Measurements from ENCODE around the gene MYB.

Gene MYB

GRCh38 chr6:135212020-135212806 lies 31.1 kb downstream of the MYB start:
- no peak overlapping the region; the same call in none of the 2 replicates for H3K4me3 ChIP-seq (ENCODE audit: low read depth, low read length)
- ChIA-PET POLR2A (interaction anchor here (0.6 to 0.7 kb wide), 2 partner anchors 142 to 562 kb away, joined by 3 read pairs; no protein-coding TSS in a partner anchor), CTCF (interaction anchor here (0.8 kb wide), 1 partner anchor 16 kb away, joined by 3 read pairs; no protein-coding TSS in a partner anchor)
- TF ChIP-seq, protein P1, sequence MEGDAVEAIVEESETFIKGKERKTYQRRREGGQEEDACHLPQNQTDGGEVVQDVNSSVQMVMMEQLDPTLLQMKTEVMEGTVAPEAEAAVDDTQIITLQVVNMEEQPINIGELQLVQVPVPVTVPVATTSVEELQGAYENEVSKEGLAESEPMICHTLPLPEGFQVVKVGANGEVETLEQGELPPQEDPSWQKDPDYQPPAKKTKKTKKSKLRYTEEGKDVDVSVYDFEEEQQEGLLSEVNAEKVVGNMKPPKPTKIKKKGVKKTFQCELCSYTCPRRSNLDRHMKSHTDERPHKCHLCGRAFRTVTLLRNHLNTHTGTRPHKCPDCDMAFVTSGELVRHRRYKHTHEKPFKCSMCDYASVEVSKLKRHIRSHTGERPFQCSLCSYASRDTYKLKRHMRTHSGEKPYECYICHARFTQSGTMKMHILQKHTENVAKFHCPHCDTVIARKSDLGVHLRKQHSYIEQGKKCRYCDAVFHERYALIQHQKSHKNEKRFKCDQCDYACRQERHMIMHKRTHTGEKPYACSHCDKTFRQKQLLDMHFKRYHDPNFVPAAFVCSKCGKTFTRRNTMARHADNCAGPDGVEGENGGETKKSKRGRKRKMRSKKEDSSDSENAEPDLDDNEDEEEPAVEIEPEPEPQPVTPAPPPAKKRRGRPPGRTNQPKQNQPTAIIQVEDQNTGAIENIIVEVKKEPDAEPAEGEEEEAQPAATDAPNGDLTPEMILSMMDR (IDR thresholded peaks at IDR 0.05; ENCODE audit: insufficient read depth, low read length, missing control alignments), result no peak
- DNase-seq (ENCODE audit: low read depth, low spot score), result peak; percentile 61

GRCh38 chr6:135212935-135213334 lies 31.8 kb downstream of the MYB start:
- ChIA-PET POLR2A (interaction anchor here (0.7 to 0.8 kb wide), 2 partner anchors 18 to 141 kb away, joined by 3 read pairs; no protein-coding TSS in a partner anchor), CTCF (interaction anchor here (0.8 kb wide), 1 partner anchor 15 kb away, joined by 3 read pairs; no protein-coding TSS in a partner anchor)
- TF ChIP-seq, protein P1 (IDR thresholded peaks at IDR 0.05; ENCODE audit: insufficient read depth, low read length, missing control alignments), result no peak
- peak overlapping the region; percentile 28 for H3K4me3 ChIP-seq (ENCODE audit: low read depth, low read length)
- peak; percentile 26 for DNase-seq (ENCODE audit: low read depth, low spot score)

GRCh38 chr6:135213616-135214015 lies 32.5 kb downstream of the MYB start:
- CTCF ChIA-PET, result interaction anchor here (1.1 to 1.5 kb wide), 2 partner anchors 11 to 17 kb away, joined by 4 to 5 read pairs; no protein-coding TSS in a partner anchor
- H3K4me3 ChIP-seq (ENCODE audit: low read depth, low read length), result no peak overlapping the region
- no peak for DNase-seq (ENCODE audit: low read depth, low spot score)
- TF ChIP-seq, protein P1 (IDR thresholded peaks at IDR 0.05; ENCODE audit: insufficient read depth, low read length, missing control alignments), result no peak
- POLR2A ChIA-PET, result interaction anchor here (0.8 kb wide), 1 partner anchor 17 kb away, joined by 3 read pairs; no protein-coding TSS in a partner anchor

GRCh38 chr6:135215160-135215559 lies 34.1 kb downstream of the MYB start:
- CTCF ChIA-PET, result interaction anchor here (1.5 kb wide), 1 partner anchor 15 kb away, joined by 5 read pairs; no protein-coding TSS in a partner anchor
- TF ChIP-seq, protein P1 (IDR thresholded peaks at IDR 0.05; ENCODE audit: insufficient read depth, low read length, missing control alignments), result no peak
- DNase-seq (ENCODE audit: low read depth, low spot score), result no peak
- H3K4me3 ChIP-seq (ENCODE audit: low read depth, low read length), result no peak overlapping the region
- POLR2A ChIA-PET, result no interaction called here

- ChIA-PET POLR2A (no interaction called here), CTCF (no interaction called here)
- H3K4me3 ChIP-seq (ENCODE audit: low read depth, low read length), result no peak overlapping the region
- TF ChIP-seq, protein P1 (IDR thresholded peaks at IDR 0.05; ENCODE audit: insufficient read depth, low read length, missing control alignments), result no peak
- no peak for DNase-seq (ENCODE audit: low read depth, low spot score)
Measured at GRCh38 chr6:135215563-135215962, 34.5 kb downstream of the MYB start.

DNA sequence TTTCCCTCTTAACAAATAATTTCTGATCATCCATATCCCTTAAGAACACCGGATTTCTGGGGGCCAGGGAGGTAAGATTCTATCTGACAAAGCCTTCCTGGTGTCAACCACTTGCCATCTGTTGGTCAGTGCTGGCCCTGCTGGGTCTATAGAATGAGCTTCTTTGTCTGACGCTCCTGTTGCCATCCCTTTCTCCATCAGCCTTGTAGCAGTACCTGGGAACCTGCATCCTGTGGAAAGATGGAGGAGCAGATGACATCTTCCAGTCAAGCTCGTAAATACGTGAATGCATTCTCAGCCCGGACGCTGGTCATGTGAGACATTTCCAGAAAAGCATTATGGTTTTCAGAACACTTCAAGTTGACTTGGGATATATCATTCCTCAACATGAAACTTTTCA lies 36.6 kb downstream of the MYB start:
- DNase-seq (ENCODE audit: low read depth, low spot score), result no peak
- ChIA-PET POLR2A (no interaction called here), CTCF (interaction anchor here (0.8 to 1.3 kb wide), 2 partner anchors 13 to 28 kb away, joined by 3 to 4 read pairs; no protein-coding TSS in a partner anchor)
- TF ChIP-seq, protein P1 (IDR thresholded peaks at IDR 0.05; ENCODE audit: insufficient read depth, low read length, missing control alignments), result no peak
- no peak overlapping the region for H3K4me3 ChIP-seq (ENCODE audit: low read depth, low read length)

All from AG04449 (cell line).